ENCODE results near the gene CCDC73.

GRCh38 chr11:32829680-32830412, 35.4 kb upstream of the CCDC73 start, which contains the start of gene PRRG4:
- no peak for TF ChIP-seq CTCF (IDR thresholded peaks at IDR 0.05)
- TF ChIP-seq POLR2A (IDR thresholded peaks at IDR 0.05) = no peak
